ENCODE results near the gene COL4A2. TPM values are rescaled to one million over a fixed set of nuclear protein-coding genes. Genes with fewer than 3 reads are reported as not detected.

COL4A2 gene
- total RNA-seq, 1 donor from 2014 or later: 1,414 TPM

DNA sequence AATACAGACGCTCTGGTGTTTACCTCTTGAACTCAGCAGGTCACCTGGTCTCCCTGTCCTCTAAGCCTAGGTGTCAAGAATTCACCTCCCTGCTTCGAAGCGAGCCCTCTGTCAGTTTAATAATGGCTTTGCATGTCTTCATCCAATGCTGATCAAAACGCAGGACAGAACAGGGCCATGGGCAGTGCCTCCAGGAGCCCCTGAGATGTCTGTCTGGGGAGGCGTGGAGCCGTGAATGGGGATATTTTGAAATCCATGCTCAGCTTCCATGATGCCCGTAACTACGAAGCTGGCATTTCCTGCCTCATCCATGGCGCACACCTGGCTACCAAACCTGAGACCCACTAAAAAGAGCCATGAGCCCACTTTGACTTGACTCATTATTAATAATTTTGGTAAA lies 140.7 kb downstream of the COL4A2 start:
- H3K27ac Mint-ChIP-seq (ENCODE audit: unreplicated experiment): peak overlapping the region; percentile 92
- Histone ChIP-seq H3K9ac (ENCODE audit: low read length) (peak overlapping the region; percentile 39), H3K4me1 (ENCODE audit: insufficient read depth, low read length) (peaks cover 48% of the 10 kb centered on the region), H3K9me3 (ENCODE audit: insufficient read depth, low read depth, low read length) (no peaks in the 10 kb centered on the region), H3K79me2 (ENCODE audit: insufficient read depth, low read length) (no peaks in the 10 kb centered on the region), H3K27me3 (ENCODE audit: insufficient read depth, low read length) (no peaks in the 10 kb centered on the region), H3K36me3 (ENCODE audit: insufficient read depth, low read length) (peaks cover 41% of the 10 kb centered on the region), H4K20me1 (ENCODE audit: insufficient read depth, low read length) (peaks cover 14% of the 10 kb centered on the region), H3K4me2 (ENCODE audit: low read length) (peak overlapping the region; percentile 36), H2AFZ (ENCODE audit: low read depth, low read length) (no peak overlapping the region), H3K4me3 (ENCODE audit: insufficient read depth, low read depth, low read length) (no peak overlapping the region), H3K27ac (ENCODE audit: low read depth, low read length) (peak overlapping the region; percentile 61)
- TF ChIP-seq CTCF (IDR thresholded peaks at IDR 0.05; ENCODE audit: insufficient read depth, low read depth, low read length) (no peak), EZH2 (IDR thresholded peaks at IDR 0.05; ENCODE audit: insufficient read depth, low read length) (no peak)
- DNase-seq (ENCODE audit: low read depth) (no peak), FAIRE-seq (no peak)
- no peaks in the 10 kb centered on the region for H3K27me3 Mint-ChIP-seq (ENCODE audit: low read depth, unreplicated experiment)
- peaks cover 40% of the 10 kb centered on the region for H3K36me3 Mint-ChIP-seq (ENCODE audit: low read depth, unreplicated experiment)
- peak overlapping the region; percentile 30 for H3K4me3 Mint-ChIP-seq (ENCODE audit: unreplicated experiment)
- H3K9me3 Mint-ChIP-seq (ENCODE audit: unreplicated experiment): no peaks in the 10 kb centered on the region
- H3K4me1 Mint-ChIP-seq (ENCODE audit: low read depth, unreplicated experiment): peaks cover 62% of the 10 kb centered on the region

DNA sequence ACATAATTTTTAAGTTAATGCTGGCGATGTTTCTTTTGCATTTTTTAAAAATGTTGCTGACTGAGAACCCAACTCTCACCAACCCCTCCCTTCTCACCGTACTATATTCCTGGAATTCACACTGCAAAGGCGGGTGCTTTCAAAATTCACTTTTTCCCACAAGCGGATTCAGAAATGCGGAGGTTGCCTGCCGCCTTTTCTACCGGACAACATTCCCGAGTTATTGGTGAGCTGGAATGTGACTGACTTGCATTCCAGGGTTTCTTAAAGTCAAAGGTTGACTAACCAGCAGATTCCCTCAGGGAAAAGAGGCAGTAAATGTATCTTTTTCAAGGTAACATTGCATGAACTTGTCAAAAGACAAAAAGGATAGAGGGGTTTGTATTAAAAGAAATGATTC lies 141.1 kb downstream of the COL4A2 start:
- H3K4me1 Mint-ChIP-seq (ENCODE audit: low read depth, unreplicated experiment): peaks cover 59% of the 10 kb centered on the region
- Histone ChIP-seq H3K9me3 (ENCODE audit: insufficient read depth, low read depth, low read length) (no peaks in the 10 kb centered on the region), H4K20me1 (ENCODE audit: insufficient read depth, low read length) (peaks cover 12% of the 10 kb centered on the region), H3K27ac (ENCODE audit: low read depth, low read length) (peak overlapping the region; percentile 61), H2AFZ (ENCODE audit: low read depth, low read length) (no peak overlapping the region), H3K27me3 (ENCODE audit: insufficient read depth, low read length) (no peaks in the 10 kb centered on the region), H3K79me2 (ENCODE audit: insufficient read depth, low read length) (no peaks in the 10 kb centered on the region), H3K36me3 (ENCODE audit: insufficient read depth, low read length) (peaks cover 41% of the 10 kb centered on the region), H3K4me1 (ENCODE audit: insufficient read depth, low read length) (peaks cover 44% of the 10 kb centered on the region), H3K4me3 (ENCODE audit: insufficient read depth, low read depth, low read length) (no peak overlapping the region), H3K4me2 (ENCODE audit: low read length) (peak overlapping the region; percentile 36), H3K9ac (ENCODE audit: low read length) (peak overlapping the region; percentile 39)
- H3K27me3 Mint-ChIP-seq (ENCODE audit: low read depth, unreplicated experiment): no peaks in the 10 kb centered on the region
- peak overlapping the region; percentile 30 for H3K4me3 Mint-ChIP-seq (ENCODE audit: unreplicated experiment)
- DNase-seq (ENCODE audit: low read depth): peak; percentile 90
- TF ChIP-seq EZH2 (IDR thresholded peaks at IDR 0.05; ENCODE audit: insufficient read depth, low read length) (no peak), CTCF (IDR thresholded peaks at IDR 0.05; ENCODE audit: insufficient read depth, low read depth, low read length) (no peak)
- peak overlapping the region; percentile 92 for H3K27ac Mint-ChIP-seq (ENCODE audit: unreplicated experiment)
- peaks cover 39% of the 10 kb centered on the region for H3K36me3 Mint-ChIP-seq (ENCODE audit: low read depth, unreplicated experiment)
- peak; percentile 26 for FAIRE-seq
- no peaks in the 10 kb centered on the region for H3K9me3 Mint-ChIP-seq (ENCODE audit: unreplicated experiment)

DNA sequence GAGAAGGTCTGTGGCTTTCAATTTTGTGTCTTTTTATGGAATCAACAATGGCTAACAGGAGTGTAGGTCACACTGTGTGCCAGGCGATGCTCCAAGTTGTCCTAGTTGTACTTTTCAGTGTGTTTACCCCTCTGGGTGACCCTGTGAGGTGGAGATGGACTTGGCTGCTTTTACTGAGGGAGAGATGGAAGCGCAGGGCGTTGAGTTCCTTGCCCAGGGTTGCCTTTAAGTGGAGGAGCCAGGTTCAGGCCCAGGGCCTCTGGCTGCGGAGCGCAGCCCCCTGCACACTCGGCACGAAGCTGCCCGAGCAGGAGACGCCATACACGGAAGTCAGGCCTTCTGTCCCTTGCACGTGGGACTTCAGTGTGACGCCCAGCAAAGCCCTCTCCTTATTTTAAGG lies 141.6 kb downstream of the COL4A2 start:
- Histone ChIP-seq H3K27me3 (ENCODE audit: insufficient read depth, low read length) (no peaks in the 10 kb centered on the region), H3K9ac (ENCODE audit: low read length) (peak overlapping the region; percentile 28), H3K4me1 (ENCODE audit: insufficient read depth, low read length) (peaks cover 42% of the 10 kb centered on the region), H3K27ac (ENCODE audit: low read depth, low read length) (peak overlapping the region; percentile 23), H3K4me2 (ENCODE audit: low read length) (peak overlapping the region; percentile 36), H2AFZ (ENCODE audit: low read depth, low read length) (no peak overlapping the region), H3K4me3 (ENCODE audit: insufficient read depth, low read depth, low read length) (no peak overlapping the region), H4K20me1 (ENCODE audit: insufficient read depth, low read length) (peaks cover 12% of the 10 kb centered on the region), H3K9me3 (ENCODE audit: insufficient read depth, low read depth, low read length) (no peaks in the 10 kb centered on the region), H3K36me3 (ENCODE audit: insufficient read depth, low read length) (peaks cover 41% of the 10 kb centered on the region), H3K79me2 (ENCODE audit: insufficient read depth, low read length) (no peaks in the 10 kb centered on the region)
- H3K4me3 Mint-ChIP-seq (ENCODE audit: unreplicated experiment): no peak overlapping the region
- FAIRE-seq (no peak), DNase-seq (ENCODE audit: low read depth) (no peak)
- TF ChIP-seq CTCF (IDR thresholded peaks at IDR 0.05; ENCODE audit: insufficient read depth, low read depth, low read length): no peak
- no peak for TF ChIP-seq EZH2 (IDR thresholded peaks at IDR 0.05; ENCODE audit: insufficient read depth, low read length)
- no peaks in the 10 kb centered on the region for H3K9me3 Mint-ChIP-seq (ENCODE audit: unreplicated experiment)
- H3K4me1 Mint-ChIP-seq (ENCODE audit: low read depth, unreplicated experiment): peaks cover 56% of the 10 kb centered on the region
- H3K27me3 Mint-ChIP-seq (ENCODE audit: low read depth, unreplicated experiment): no peaks in the 10 kb centered on the region
- H3K27ac Mint-ChIP-seq (ENCODE audit: unreplicated experiment): peak overlapping the region; percentile 92
- peaks cover 40% of the 10 kb centered on the region for H3K36me3 Mint-ChIP-seq (ENCODE audit: low read depth, unreplicated experiment)

Measured in astrocyte (in vitro differentiated cells and primary cell).